NCI-H2196 (cell line): Measurements from ENCODE around the gene RYR1.
A peak's percentile ranks its signal among the peaks of the same experiment; 100 is the strongest.

Experiments
- DNase-seq: peaks from one replicate; lab custom pipeline; 2025; ENCODE audit not compliant: unreplicated experiment; lab: John Stamatoyannopoulos, UW

Gene RYR1

DNA sequence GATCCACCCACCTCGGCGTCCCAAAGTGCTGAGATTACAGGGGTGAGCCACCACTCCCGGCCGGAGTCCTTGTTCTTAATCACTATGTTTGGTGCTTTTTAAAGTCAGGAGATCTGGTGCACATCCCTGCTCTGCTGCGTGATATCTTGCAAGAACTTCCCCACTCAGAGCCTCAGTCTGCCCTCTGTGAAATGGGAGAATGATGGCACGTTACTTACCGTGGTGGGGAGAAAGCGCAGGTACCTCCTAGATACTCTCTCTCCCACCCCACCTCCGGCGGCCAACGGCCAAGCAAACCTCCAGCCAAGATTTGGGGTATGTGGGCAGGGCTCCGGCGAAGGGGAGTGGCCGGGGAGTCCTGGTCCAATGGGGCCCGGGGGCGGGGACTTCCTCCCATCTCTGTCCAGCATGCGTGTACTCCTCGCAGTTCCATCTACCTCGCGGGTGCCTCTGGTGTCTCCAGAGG lies at the start of gene RYR1:
RYR1 (plus strand) TSS at position 424 of the 466 bp plus-strand sequence. CDS start 139 bp downstream, outside the sequence.
- peak; percentile 7 for DNase-seq

GRCh38 chr19:38383743-38384142 lies 49.7 kb upstream of the RYR1 start:
- DNase-seq, result no peak

- no peak for DNase-seq
Measured at GRCh38 chr19:38384209-38385027, 49.1 kb upstream of the RYR1 start.

DNA sequence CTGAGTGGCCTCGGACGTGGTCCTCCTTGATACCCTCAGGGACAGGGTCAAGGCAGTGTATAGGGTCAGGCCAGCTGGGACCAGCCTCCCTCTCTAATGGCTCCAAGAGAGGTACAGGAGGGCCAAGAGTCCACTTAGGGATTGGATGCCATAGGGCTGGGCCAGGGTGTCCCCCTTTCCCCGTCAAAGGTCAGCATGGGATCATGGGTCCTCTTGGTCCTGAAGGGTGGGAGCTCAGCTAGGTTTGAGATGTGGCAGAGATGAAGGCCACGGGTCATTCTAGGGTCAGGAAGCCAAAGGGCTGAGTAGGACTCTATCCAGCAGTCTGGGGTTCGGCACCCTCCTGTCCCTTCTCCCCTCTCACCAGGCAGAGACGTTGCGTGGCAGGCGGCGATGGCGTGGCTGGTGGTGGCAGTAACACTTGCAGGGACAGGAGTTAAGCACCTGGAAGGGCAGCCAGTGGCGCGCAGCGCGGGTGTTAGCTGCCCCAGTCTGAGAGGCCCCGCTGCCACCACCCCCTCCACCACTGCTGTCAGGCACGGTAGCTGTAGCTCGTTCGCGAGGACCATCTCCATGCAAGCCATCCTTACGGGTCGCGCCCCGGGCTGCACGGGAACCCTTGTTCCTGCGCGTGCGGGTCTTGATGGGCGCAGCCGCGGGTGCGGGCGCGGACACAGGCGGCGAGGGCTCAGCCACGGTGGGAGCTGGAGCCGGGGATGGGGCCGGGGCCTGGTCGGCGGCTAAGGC lies 48.3 kb upstream of the RYR1 start:
- no peak for DNase-seq

DNA sequence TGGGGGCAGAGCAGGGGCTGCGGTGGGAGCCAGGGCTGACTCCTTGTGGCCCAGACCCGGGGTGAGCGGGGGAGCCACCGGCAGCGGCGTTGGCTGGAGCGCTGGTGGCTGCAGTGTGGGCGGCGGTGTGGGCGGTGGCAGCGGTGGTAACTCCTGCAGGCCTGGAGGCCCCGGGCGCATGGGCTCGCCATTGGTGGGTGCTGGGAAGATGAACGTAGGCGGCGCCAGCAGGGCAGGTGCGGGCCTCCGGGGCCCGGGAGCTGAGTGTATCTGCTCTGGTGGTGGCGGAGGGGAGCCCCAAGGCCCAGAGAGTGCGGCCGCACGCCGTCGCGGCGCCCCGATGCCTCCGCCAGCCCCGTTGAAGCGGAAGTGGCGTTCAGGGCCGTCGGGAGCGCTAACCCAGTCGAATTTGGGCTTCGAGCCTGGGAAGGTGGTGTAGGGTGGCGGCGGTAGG lies 47.7 kb upstream of the RYR1 start:
- no peak for DNase-seq

GRCh38 chr19:38386300-38386970 lies 47.1 kb upstream of the RYR1 start:
- DNase-seq, result no peak

DNA sequence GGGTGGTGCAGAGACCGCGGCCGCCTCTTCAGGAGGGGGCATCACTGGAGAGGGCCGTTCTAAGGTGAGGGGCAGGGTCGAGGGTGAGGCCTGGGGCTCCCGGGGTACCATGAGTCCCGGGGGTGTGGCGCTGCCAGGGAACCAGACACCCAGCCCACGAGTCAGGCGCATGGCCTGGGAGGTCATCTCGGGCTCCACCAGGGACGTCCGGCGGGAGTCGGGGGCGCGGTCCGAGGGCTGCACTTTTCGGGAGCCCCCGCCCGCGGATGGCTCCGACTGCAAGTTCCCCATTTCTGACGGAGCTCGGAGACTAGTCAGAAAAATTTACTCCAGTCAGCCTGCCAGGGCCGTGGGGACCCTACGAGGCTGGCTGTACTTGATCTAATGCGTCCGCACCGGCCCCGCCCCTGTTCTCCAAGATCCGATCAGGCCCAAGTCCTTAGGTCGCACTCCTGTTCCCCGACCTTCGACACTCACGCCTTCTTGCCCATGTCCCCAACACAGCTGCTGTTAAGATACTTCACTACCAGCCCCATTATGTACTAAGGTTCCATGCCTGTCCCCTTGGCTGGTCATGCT lies 46.4 kb upstream of the RYR1 start:
- DNase-seq, result no peak

- peak; percentile 90 for DNase-seq
Measured at GRCh38 chr19:38387550-38388348, 45.7 kb upstream of the RYR1 start, which contains the start of gene GGN. TSS of gene GGN (minus strand) at chr19:38388034. CDS start at chr19:38387261, 773 bp downstream.

DNA sequence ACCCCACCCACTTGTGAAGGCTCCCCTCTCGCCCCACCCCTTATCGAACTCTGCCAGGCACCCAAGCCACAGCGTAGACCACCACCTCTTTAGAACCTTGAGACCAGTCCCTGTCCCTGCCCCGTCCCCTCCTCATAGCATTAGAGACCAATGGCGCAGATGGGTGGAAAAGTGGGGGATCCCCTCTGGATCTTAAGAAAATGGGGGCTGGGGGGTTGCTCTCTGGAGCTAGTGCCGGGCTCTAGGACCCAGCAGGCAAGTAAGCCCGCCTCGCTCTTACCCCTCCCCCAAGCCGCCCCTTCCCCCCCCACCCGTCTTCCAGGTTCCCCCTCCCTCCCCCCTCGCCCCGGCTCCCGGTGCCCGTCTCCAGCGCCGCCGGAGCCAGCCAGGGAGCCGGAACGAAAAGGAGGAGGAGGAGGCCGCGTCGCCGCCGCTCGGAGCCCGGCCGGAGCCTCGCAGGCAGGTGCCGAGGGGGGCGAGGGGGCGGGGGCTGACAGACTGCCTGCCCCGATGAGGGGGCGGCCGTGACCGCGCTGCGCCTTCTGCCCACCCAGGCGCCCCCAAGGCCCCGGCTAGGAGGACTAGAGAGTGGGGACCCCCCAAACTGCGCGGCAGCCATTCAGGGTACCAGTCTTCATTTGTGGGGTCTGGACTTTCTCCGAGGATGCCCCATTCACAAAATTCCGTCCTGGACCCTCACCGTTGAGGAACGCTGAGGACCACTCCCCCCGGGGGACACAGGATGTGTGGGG lies 45.0 kb upstream of the RYR1 start, which contains the start of gene SPRED3:
SPRED3 (plus strand) TSS at position 349 of the 752 bp plus-strand sequence. CDS start 1,606 bp downstream, outside the sequence.
- peak; percentile 51 for DNase-seq

- no peak for DNase-seq
Measured at GRCh38 chr19:38389101-38389925, 44.2 kb upstream of the RYR1 start.

- no peak for DNase-seq
Measured at GRCh38 chr19:38389957-38390924, 43.2 kb upstream of the RYR1 start.

GRCh38 chr19:38391911-38392464 lies 41.5 kb upstream of the RYR1 start:
- DNase-seq, result no peak

GRCh38 chr19:38392707-38393308 lies 40.7 kb upstream of the RYR1 start:
- no peak for DNase-seq

- DNase-seq, result no peak
Measured at GRCh38 chr19:38394488-38394887, 39.0 kb upstream of the RYR1 start.

DNA sequence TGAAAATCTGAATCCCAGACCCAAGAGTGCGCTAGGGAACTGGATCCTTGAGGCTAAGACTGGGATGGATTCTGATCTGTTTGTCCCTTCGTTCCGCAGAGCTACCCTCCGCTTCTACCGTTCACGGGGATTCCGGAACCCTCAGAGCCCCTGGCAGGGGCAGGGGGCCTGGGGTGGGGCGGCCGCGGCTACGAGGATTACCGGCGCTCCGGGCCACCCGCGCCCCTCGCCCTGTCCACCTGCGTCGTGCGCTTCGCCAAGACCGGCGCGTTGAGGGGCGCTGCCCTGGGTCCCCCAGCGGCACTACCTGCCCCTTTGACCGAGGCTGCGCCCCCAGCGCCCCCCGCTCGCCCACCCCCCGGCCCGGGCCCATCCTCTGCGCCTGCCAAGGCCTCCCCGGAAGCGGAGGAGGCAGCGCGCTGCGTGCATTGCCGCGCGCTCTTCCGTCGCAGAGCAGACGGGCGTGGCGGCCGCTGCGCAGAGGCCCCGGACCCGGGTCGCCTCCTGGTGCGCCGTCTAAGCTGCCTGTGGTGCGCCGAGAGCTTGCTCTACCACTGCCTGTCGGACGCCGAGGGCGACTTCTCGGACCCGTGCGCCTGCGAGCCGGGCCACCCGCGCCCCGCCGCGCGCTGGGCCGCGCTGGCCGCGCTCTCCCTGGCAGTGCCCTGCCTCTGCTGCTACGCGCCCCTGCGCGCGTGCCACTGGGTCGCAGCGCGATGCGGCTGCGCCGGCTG lies 37.9 kb upstream of the RYR1 start:
- DNase-seq, result no peak

- DNase-seq, result no peak
Measured at GRCh38 chr19:38399081-38399480, 34.4 kb upstream of the RYR1 start.
